Neural cell (in vitro differentiated cells): ENCODE data around the gene CPAMD8. TPM values are rescaled to one million over a fixed set of nuclear protein-coding genes. Genes with fewer than 3 reads are reported as not detected.

Experiments used
- H2AFZ ChIP-seq: fragments of 200-600, 300-800 bp; sonication (generic), shearing (Covaris generic); 2 replicates; pipeline ENCODE4 v1.6.0; 2014; ENCODE audit warnings: low read depth, mild to moderate bottlenecking, antibody characterized with exemption, low read length, moderate library complexity
- H3F3A ChIP-seq: fragments of 200-600 bp; shearing (Covaris generic); 2 replicates; pipeline ENCODE4 v1.6.1; 2016; ENCODE audit warnings: mild to moderate bottlenecking, moderate library complexity, mixed read lengths, antibody characterized with exemption, low read length; ENCODE audit not compliant: insufficient read depth, poor library complexity, severe bottlenecking
- H3K27ac ChIP-seq: fragments of 200-600, 300-800 bp; sonication (generic), shearing (Covaris generic); 2 replicates; pipeline ENCODE4 v1.5.1; 2014; ENCODE audit warnings: mild to moderate bottlenecking, low read length, moderate library complexity
- H3K27me3 ChIP-seq: fragments of 300-800, 200-600 bp; sonication (generic), shearing (Covaris generic); 2 replicates; pipeline ENCODE4 v1.6.0; 2014; ENCODE audit warnings: mild to moderate bottlenecking, low read depth, low read length, moderate library complexity; ENCODE audit not compliant: insufficient read depth
- H3K36me3 ChIP-seq: fragments of 300-800, 200-600 bp; sonication (generic), shearing (Covaris generic); 2 replicates; pipeline ENCODE4 v1.5.1; 2014; ENCODE audit warnings: mild to moderate bottlenecking, antibody characterized with exemption, low read length, moderate library complexity; ENCODE audit not compliant: insufficient read depth
- H3K4me2 ChIP-seq: fragments of 300-800, 200-600 bp; sonication (generic), shearing (Covaris generic); 2 replicates; pipeline ENCODE4 v1.6.0; 2014; ENCODE audit warnings: mild to moderate bottlenecking, low read length
- H3K4me3 ChIP-seq: fragments of 300-800, 200-600 bp; sonication (generic), shearing (Covaris generic); 2 replicates; pipeline ENCODE4 v1.5.1; 2014; ENCODE audit warnings: mild to moderate bottlenecking, low read length, moderate library complexity
- H3K79me2 ChIP-seq: fragments of 200-600 bp; shearing (Covaris generic); replicated peaks from 2 replicates; pipeline ENCODE4 v1.6.0; 2014; ENCODE audit warnings: mild to moderate bottlenecking, low read length, moderate library complexity; ENCODE audit not compliant: insufficient read depth
- H3K9ac ChIP-seq: fragments of 300-800, 200-600 bp; sonication (generic), shearing (Covaris generic); 2 replicates; pipeline ENCODE4 v1.6.1; 2016; ENCODE audit warnings: mild to moderate bottlenecking, low read length, mixed read lengths
- H3K9me2 ChIP-seq: fragments of 200-600 bp; shearing (Covaris generic); 2 replicates; pipeline ENCODE4 v1.6.1; 2016; ENCODE audit warnings: mild to moderate bottlenecking, low read length, mixed read lengths; ENCODE audit not compliant: insufficient read depth
- H3K9me3 ChIP-seq: fragments of 200-600, 300-800 bp; sonication (generic), shearing (Covaris generic); 2 replicates; pipeline ENCODE4 v1.6.1; 2016; ENCODE audit warnings: mild to moderate bottlenecking, mixed run types, low read length, moderate library complexity, mixed read lengths
- H4K20me1 ChIP-seq: fragments of 200-600 bp; shearing (Covaris generic); 2 replicates; pipeline ENCODE4 v1.6.1; 2016; ENCODE audit warnings: mild to moderate bottlenecking, mixed run types; ENCODE audit not compliant: insufficient read depth
- CTCF ChIP-seq: fragments of 450-650 bp; IDR thresholded peaks from 2 replicates; pipeline ENCODE4 v1.5.1; 2014; ENCODE audit warnings: antibody characterized with exemption, mild to moderate bottlenecking, moderate library complexity; ENCODE audit not compliant: poor library complexity, severe bottlenecking
- EP300 ChIP-seq: fragments of 450-650 bp; conservative IDR thresholded peaks from 2 replicates; pipeline ENCODE4 v1.6.1; 2014; ENCODE audit warnings: antibody characterized with exemption, mild to moderate bottlenecking, moderate library complexity; ENCODE audit not compliant: poor library complexity, severe bottlenecking
- EZH2 ChIP-seq: fragments of 200-600, 300-800 bp; shearing (Covaris generic), sonication (generic); IDR thresholded peaks from 2 replicates; pipeline ENCODE4 v1.6.1; 2014; ENCODE audit warnings: antibody characterized with exemption, low read length, borderline replicate concordance, mild to moderate bottlenecking; ENCODE audit not compliant: insufficient read depth, poor library complexity, severe bottlenecking
- MXI1 ChIP-seq: fragments of 450-650 bp; conservative IDR thresholded peaks from 2 replicates; pipeline ENCODE4 v1.6.1; 2014; ENCODE audit warnings: antibody characterized with exemption, mild to moderate bottlenecking; ENCODE audit not compliant: poor library complexity, severe bottlenecking
- POLR2AphosphoS5 ChIP-seq: IDR thresholded peaks from 2 replicates; pipeline ENCODE4 v1.6.1; 2012
- RAD21 ChIP-seq: fragments of 450-650 bp; conservative IDR thresholded peaks from 2 replicates; pipeline ENCODE4 v1.6.1; 2014; ENCODE audit warnings: antibody characterized with exemption, mild to moderate bottlenecking, moderate library complexity
- REST ChIP-seq: IDR thresholded peaks from 2 replicates; pipeline ENCODE4 v1.6.1; 2012; ENCODE audit warnings: borderline replicate concordance
- SMC3 ChIP-seq: fragments of 450-650 bp; conservative IDR thresholded peaks from 2 replicates; pipeline ENCODE4 v1.6.1; 2014; ENCODE audit warnings: antibody characterized with exemption, mild to moderate bottlenecking, moderate library complexity; ENCODE audit not compliant: poor library complexity
- TAF1 ChIP-seq: IDR thresholded peaks from 2 replicates; pipeline ENCODE4 v1.6.1; 2012; ENCODE audit warnings: low read depth
- polyA plus RNA-seq: library from polyadenylated mRNA; depleted of rRNA; stranded (reverse); fragments of >200 nt; gene quantifications from 2 replicates; pipeline ENCODE4 v1.2.3, GENCODE V29; 2014

CPAMD8 gene
- polyA plus RNA-seq, 1 donor from 2014 or later, result 1.9 TPM

DNA sequence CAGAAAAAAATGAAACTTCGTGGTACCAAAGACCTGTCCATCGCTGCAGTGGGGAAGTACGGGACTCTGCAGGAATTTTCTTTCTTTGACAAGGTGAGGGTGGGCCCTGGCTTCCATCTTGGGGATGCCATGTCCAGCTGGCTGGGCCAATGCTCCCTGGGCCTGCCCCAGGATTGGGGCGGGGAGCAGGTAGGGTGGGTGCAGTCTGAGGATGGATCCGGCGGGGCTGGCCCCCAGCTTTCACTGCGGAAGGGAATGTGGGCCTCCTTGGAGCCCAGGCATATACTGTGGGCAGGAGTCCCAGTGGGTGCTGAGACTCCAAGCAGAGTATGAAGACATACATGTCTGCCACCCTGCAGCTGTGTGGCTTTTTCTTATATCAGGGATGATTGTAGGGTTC is 173.5 kb downstream of the CPAMD8 start:
- no peaks in the 10 kb centered on the region for H3K79me2 ChIP-seq
- H3K4me2 ChIP-seq, result no peak overlapping the region
- no peaks in the 10 kb centered on the region for H3K36me3 ChIP-seq
- no peak overlapping the region for H3K4me3 ChIP-seq
- no peak overlapping the region for H3K9ac ChIP-seq
- H3K9me2 ChIP-seq, result no peaks in the 10 kb centered on the region
- no peaks in the 10 kb centered on the region for H3F3A ChIP-seq
- no peaks in the 10 kb centered on the region for H3K9me3 ChIP-seq
- H4K20me1 ChIP-seq, result no peaks in the 10 kb centered on the region
- no peaks in the 10 kb centered on the region for H3K27me3 ChIP-seq
- no peak overlapping the region for H2AFZ ChIP-seq
- TF ChIP-seq MXI1, result no peak
- no peak for TF ChIP-seq SMC3
- no peak for TF ChIP-seq RAD21
- TF ChIP-seq POLR2AphosphoS5, result no peak
- no peak for TF ChIP-seq CTCF
- TF ChIP-seq EP300, result no peak
- no peak for TF ChIP-seq EZH2
- no peak for TF ChIP-seq REST
- no peak for TF ChIP-seq TAF1
- no peak overlapping the region for H3K27ac ChIP-seq

DNA sequence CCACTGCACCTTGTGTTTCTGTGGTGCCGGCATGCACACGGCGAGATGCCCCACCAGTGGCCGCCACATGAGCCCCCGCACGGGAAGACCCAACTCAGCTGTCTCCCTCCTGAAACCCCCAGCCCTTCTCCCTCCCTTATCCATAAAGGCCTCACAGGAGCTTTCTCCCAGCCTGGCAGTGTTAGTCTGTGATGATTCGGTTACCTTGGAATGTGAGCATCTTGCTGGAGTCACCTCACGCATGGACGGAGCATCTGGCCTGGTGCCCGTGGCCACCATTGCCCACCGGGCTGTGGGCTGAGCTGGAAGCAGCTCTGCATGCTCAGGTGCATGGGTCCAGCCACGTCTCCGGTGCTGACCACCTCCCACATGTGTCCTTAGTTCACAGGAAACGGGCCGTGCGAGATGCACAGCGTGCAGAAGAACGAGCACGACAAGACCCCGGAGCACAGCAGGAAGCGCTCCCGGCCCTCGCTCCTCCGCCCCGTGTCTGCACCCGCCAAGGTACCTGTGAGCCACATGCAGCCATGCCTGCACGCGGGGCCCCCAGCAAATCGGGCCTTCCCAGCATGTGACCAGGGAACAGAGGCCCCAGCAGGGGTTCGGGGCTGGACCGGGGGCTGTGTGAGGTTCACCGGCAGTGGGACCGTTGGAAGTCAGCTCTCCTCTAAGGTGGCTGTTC is 175.4 kb downstream of the CPAMD8 start:
- H3F3A ChIP-seq, result no peaks in the 10 kb centered on the region
- no peak overlapping the region for H3K9ac ChIP-seq
- no peak overlapping the region for H3K4me2 ChIP-seq
- no peak overlapping the region for H3K27ac ChIP-seq
- no peaks in the 10 kb centered on the region for H4K20me1 ChIP-seq
- no peak overlapping the region for H3K4me3 ChIP-seq
- TF ChIP-seq TAF1, result no peak
- TF ChIP-seq MXI1, result no peak
- no peak for TF ChIP-seq RAD21
- TF ChIP-seq CTCF, result no peak
- TF ChIP-seq REST, result no peak
- no peak for TF ChIP-seq SMC3
- no peak for TF ChIP-seq EZH2
- no peak for TF ChIP-seq POLR2AphosphoS5
- TF ChIP-seq EP300, result no peak
- H3K27me3 ChIP-seq, result no peaks in the 10 kb centered on the region
- no peaks in the 10 kb centered on the region for H3K79me2 ChIP-seq
- H3K36me3 ChIP-seq, result no peaks in the 10 kb centered on the region
- no peaks in the 10 kb centered on the region for H3K9me2 ChIP-seq
- H3K9me3 ChIP-seq, result no peaks in the 10 kb centered on the region
- H2AFZ ChIP-seq, result no peak overlapping the region
